GM06990 (cell line): ENCODE results near the gene CCNG1.

Experiments used
- DNase-seq: peaks from one replicate; pipeline ENCODE4 v3.0.0-alpha.2; 2011; ENCODE audit not compliant: insufficient read length; ENCODE audit errors: extremely low read depth
- H3K27me3 ChIP-seq: replicated peaks from 2 replicates; pipeline ENCODE4 v1.6.0; 2011; ENCODE audit warnings: low read length; ENCODE audit not compliant: control insufficient read depth, insufficient read depth
- H3K36me3 ChIP-seq: 2 replicates; pipeline ENCODE4 v1.5.1; 2011; ENCODE audit warnings: low read length; ENCODE audit not compliant: control insufficient read depth, insufficient read depth
- H3K4me3 ChIP-seq: replicated peaks from 2 replicates; pipeline ENCODE4 v1.5.1; 2011; ENCODE audit warnings: low read depth, mild to moderate bottlenecking, control low read depth, low read length
- TF ChIP-seq, protein P1 (sequence below): IDR thresholded peaks from 2 replicates; pipeline ENCODE4 v1.5.1; 2011; ENCODE audit warnings: low read length, control low read depth, mild to moderate bottlenecking, inconsistent platforms; ENCODE audit not compliant: insufficient read depth, poor library complexity, severe bottlenecking

Gene CCNG1

DNA sequence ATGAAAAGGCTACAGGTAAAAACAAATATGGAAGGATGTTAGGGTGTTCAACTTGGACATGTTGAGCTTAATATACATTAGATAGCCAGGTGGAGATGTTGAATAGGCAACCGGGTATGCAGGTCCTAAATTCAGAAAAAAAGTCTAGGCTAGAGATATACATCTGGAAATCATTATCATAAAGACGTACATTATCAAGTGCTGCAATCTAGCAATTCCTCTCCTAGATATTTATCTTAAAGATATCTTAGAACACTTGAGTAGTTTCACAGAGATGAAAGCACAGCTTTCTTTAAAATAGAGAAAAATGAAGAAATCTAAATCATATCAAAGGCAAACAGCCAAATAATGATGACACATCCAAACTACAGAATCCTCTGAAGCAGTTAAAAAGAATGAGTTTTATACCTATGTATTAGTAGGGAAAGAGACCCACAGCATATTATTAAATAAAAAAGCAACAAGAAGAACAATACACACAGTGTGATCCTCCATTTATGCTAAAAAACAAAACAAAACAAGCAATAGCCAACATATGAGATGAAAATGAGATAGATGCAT lies 18.7 kb downstream of the CCNG1 start:
- Histone ChIP-seq H3K27me3 (no peaks in the 10 kb centered on the region), H3K4me3 (no peak overlapping the region), H3K36me3 (no peaks in the 10 kb centered on the region; the same call in none of the 2 replicates)
- no peak for DNase-seq
- TF ChIP-seq, protein P1, sequence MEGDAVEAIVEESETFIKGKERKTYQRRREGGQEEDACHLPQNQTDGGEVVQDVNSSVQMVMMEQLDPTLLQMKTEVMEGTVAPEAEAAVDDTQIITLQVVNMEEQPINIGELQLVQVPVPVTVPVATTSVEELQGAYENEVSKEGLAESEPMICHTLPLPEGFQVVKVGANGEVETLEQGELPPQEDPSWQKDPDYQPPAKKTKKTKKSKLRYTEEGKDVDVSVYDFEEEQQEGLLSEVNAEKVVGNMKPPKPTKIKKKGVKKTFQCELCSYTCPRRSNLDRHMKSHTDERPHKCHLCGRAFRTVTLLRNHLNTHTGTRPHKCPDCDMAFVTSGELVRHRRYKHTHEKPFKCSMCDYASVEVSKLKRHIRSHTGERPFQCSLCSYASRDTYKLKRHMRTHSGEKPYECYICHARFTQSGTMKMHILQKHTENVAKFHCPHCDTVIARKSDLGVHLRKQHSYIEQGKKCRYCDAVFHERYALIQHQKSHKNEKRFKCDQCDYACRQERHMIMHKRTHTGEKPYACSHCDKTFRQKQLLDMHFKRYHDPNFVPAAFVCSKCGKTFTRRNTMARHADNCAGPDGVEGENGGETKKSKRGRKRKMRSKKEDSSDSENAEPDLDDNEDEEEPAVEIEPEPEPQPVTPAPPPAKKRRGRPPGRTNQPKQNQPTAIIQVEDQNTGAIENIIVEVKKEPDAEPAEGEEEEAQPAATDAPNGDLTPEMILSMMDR, result no peak

DNA sequence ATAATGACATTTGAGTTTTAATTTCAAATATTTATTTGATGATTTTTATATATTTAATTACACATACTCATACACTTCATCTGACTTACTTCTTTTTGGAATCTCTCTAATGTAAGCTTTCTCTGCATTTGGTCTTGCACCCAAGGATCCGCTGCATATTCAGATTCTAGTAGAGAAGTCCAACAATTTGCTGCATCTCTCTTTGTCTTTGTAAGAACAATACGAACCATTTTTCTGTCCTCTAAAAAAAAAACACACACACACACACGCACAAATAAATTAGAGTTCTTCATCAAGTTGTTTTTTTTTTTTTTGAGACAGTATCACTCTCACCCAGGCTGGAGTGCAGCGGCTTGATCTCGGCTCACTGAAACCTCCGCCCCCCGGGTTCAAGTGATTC lies 19.4 kb downstream of the CCNG1 start:
- Histone ChIP-seq H3K27me3 (no peaks in the 10 kb centered on the region), H3K4me3 (no peak overlapping the region), H3K36me3 (no peaks in the 10 kb centered on the region; the same call in 1 of the 2 replicates)
- TF ChIP-seq, protein P1, result no peak
- DNase-seq, result no peak

DNA sequence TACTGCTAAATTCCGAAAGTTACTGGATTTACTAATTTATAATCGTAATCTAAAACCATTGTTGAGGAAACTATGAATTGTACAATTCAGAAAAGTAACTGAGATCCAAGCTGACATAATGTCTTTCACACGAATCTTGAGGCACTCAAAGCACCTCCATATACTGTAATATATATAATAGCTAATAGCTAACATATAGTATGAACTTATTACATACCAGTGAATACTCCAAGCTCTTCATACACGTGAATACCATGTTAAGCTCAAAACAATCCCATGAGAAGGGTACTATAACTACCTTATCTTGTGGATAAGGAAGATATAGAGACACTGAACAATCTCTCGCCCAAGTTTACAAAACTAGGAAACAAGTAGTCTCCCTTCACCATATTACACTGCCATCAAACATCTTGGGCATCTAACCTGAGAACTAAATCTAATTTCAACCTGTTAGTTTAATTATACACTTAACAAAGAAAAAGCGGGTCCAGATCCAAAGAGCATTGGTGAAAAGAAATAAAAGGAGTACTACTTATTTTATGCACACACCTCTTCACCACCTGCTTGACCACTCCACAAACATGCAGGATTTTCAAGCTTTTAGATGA lies 21.5 kb downstream of the CCNG1 start:
- no peak for DNase-seq
- no peaks in the 10 kb centered on the region for H3K27me3 ChIP-seq
- peak overlapping the region; percentile 81 for H3K4me3 ChIP-seq
- TF ChIP-seq, protein P1, result no peak
- H3K36me3 ChIP-seq, result no peaks in the 10 kb centered on the region; the same call in 1 of the 2 replicates

DNA sequence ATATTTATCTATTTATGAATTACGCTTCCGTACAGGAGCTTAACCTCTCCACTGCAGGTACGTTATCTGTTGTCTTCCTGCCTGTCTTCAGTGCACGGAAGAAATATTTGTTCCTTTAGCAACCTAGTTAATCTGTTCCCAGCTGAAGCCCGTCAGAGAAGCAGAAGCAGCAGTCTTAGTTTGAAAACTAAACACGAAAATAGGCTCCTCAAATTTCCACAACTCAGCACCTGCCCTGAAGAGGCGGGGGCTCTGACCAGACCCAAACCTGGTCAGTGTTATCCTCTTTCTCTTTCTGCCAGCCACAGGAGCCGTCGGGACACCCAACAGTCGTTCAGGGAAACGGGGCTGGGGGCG lies 22.0 kb downstream of the CCNG1 start:
- Histone ChIP-seq H3K4me3 (peak overlapping the region; percentile 81), H3K36me3 (no peaks in the 10 kb centered on the region; the same call in 1 of the 2 replicates), H3K27me3 (no peaks in the 10 kb centered on the region)
- TF ChIP-seq, protein P1, result no peak
- DNase-seq, result no peak

DNA sequence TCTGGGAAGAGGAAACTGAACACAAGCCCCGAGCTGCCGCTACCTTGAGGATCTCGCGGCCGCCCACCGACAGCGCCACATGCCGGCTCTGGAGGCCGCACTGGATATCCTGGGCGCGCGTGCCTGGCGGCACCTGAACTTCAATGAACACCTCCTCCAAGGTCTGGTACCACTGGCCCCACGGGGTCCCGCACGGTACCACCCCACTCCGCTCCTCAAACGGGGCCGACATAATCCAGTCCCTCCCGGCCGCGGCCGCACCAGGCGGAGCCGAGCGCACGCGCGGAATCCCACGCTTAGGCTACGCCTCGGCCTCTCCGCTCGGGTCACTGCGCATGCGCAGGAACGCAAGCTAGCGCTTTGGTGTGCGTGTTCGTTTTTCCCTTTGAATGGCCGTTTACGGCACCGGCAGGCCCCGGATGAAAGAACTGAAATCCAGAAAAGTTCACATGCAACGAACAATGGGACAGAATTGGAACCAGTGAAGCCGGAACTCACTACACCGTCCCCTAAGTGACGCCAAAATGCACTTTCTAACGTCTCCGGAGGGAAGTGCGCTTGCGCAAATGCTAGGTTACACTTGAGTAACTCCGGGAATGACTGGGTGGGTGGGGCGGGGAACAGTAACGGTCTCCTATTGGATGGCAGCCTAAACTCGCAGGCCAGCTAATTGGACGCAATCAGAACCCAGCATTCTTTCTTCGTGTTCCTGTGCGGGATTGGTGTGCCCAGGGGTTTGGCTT lies 22.6 kb downstream of the CCNG1 start, which contains the start of gene NUDCD2:
Gene NUDCD2, minus strand, starts transcription at position 284 of the 743 bp plus-strand sequence. Its CDS starts 52 bp downstream, at position 232.
- Histone ChIP-seq H3K4me3 (peak within 1 kb of the TSS; percentile 81), H3K36me3 (no peaks in the 10 kb centered on the region), H3K27me3 (no peaks in the 10 kb centered on the region)
- DNase-seq, result peak; percentile 93
- TF ChIP-seq, protein P1, result peak; percentile 50
